Measurements from ENCODE around the gene ASAP3. TPM values are rescaled to one million over a fixed set of nuclear protein-coding genes. Genes with fewer than 3 reads are reported as not detected.

ASAP3 gene
- total and polyA plus RNA-seq, 10 donors: 2.9 to 13.8 (median 9.0) TPM

DNA sequence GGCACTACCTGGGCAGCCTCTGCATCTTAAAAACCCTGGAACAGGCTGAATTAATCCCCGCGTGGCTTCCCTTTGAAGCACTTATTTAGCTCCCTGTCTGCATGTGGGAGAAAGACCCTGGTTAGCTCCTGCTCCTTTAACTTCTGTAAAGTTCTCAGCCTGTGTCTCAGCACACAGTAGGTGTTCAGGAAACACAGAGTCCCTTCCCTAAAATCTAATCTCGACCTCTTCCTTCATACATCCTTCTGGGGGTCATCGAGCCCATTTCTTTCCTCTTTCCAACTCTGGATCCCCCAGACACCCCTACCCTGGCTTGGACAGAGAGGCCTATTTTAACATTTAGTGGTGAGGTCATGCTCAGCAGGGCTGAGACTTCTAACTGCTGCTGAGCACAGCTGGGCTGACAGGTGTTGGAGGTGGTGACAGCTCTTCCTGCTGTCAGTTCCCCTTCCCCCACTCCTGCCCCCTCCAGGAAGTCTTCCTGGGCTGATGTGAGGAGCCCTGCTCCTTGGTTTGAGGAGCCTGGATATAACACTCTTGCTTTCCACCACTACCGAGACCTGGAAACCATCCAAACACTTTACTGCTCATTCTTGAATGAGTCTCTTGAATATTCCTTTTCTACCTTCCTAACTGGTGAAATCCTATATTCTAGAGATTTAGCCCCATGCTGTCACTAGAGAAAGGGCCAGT lies 41.7 kb upstream of the ASAP3 start:
- H3K36me3 ChIP-seq: peaks cover 0 to 10% (median 0%) of the 10 kb centered on the region in 6 donors
- intact Hi-C loops (cut with DNase I; ENCODE audit: low total_unique reads): no loop called here
- peak overlapping the region in 1 of 8 donors; percentile 41 for H3K4me3 ChIP-seq
- peaks cover 0 to 28% (median 0%) of the 10 kb centered on the region in 7 donors for H3K27me3 ChIP-seq (replicated peaks in 1 of 7)
- peaks cover 30 to 90% (median 67%) of the 10 kb centered on the region in 6 donors for H3K4me1 ChIP-seq
- no peak for TF ChIP-seq POLR2A (IDR thresholded peaks at IDR 0.05)
- TF ChIP-seq CTCF (IDR thresholded peaks at IDR 0.05 in 8 of 11, conservative IDR thresholded peaks at IDR 0.05 in 3 of 11): no peak
- peak in 2 of 3 donors; percentile 60 to 63 for TF ChIP-seq POLR2AphosphoS5 (IDR thresholded peaks at IDR 0.05)
- H3K27ac ChIP-seq: peak overlapping the region in 7 of 8 donors; percentile 66 to 92 (median 83)
- H3K9me3 ChIP-seq: no peaks in the 10 kb centered on the region
- no peak for DNase-seq
- WGBS, 5 donors: 36 to 53% (median 42%) methylated on average over 5 of the region's 5 CpGs

GRCh38 chr1:23524716-23525401 lies 40.9 kb upstream of the ASAP3 start:
- peak overlapping the region; percentile 15 to 92 (median 83) for H3K27ac ChIP-seq
- peaks cover 0 to 20% (median 0%) of the 10 kb centered on the region in 7 donors for H3K27me3 ChIP-seq (replicated peaks in 1 of 7)
- H3K9me3 ChIP-seq: no peaks in the 10 kb centered on the region
- peak overlapping the region in 1 of 8 donors; percentile 41 for H3K4me3 ChIP-seq
- intact Hi-C loops (cut with DNase I; ENCODE audit: low total_unique reads): no loop called here
- peak; percentile 87 for DNase-seq
- H3K36me3 ChIP-seq: peaks cover 0 to 17% (median 0%) of the 10 kb centered on the region in 6 donors
- TF ChIP-seq POLR2AphosphoS5 (IDR thresholded peaks at IDR 0.05): peak; percentile 53 to 72 (median 66)
- TF ChIP-seq POLR2A (IDR thresholded peaks at IDR 0.05): no peak
- no peak for TF ChIP-seq CTCF (IDR thresholded peaks at IDR 0.05 in 8 of 11, conservative IDR thresholded peaks at IDR 0.05 in 3 of 11)
- H3K4me1 ChIP-seq: peaks cover 23 to 81% (median 59%) of the 10 kb centered on the region in 6 donors
- 7 to 30% (median 14%) methylated on average over 6 to 9 of the region's 9 CpGs for WGBS, 5 donors

DNA sequence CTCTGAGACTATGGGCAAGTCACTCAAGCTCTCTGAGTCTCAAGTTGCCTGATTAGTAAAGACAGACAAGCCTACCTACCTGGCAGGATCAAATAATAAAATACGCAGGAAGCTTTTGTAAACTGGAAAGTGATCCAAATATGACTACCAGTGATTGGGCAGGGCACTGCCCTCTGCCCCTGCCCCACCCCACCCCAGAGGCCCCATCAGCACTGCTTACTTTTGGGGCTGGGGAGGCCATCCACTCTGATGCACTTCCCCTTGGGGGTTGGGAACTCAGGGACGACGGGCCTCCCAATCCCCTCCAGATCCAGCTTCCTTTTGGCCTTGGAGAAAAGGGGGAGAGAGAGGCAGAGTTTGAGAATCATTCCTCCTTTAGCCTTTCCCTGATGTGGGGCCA lies 40.2 kb upstream of the ASAP3 start:
- H3K27ac ChIP-seq: peak overlapping the region; percentile 27 to 92 (median 83)

More for the DNA sequence above, 40.2 kb upstream of the ASAP3 start:
- WGBS, 5 donors: 40 to 77% (median 51%) methylated on average over 3 of the region's 3 CpGs
- Histone ChIP-seq H3K27me3 (replicated peaks in 1 of 7) (peaks cover 0 to 13% (median 0%) of the 10 kb centered on the region in 7 donors), H3K4me1 (peaks cover 23 to 74% (median 52%) of the 10 kb centered on the region in 6 donors), H3K9me3 (no peaks in the 10 kb centered on the region), H3K4me3 (peak overlapping the region in 1 of 8 donors; percentile 41), H3K36me3 (peaks cover 0 to 24% (median 0%) of the 10 kb centered on the region in 6 donors)
- intact Hi-C loops (cut with DNase I; ENCODE audit: low total_unique reads): no loop called here
- no peak for DNase-seq
- no peak for TF ChIP-seq POLR2A (IDR thresholded peaks at IDR 0.05)
- no peak for TF ChIP-seq POLR2AphosphoS5 (IDR thresholded peaks at IDR 0.05)
- no peak for TF ChIP-seq CTCF (IDR thresholded peaks at IDR 0.05 in 8 of 11, conservative IDR thresholded peaks at IDR 0.05 in 3 of 11)
